Measurements from ENCODE around the gene HECTD1.

The HECTD1 gene

GRCh38 chr14:31128601-31129526 is 78.7 kb downstream of the HECTD1 start:
- FAIRE-seq (peak; percentile 92), DNase-seq (ENCODE audit: insufficient read length, low spot score) (no peak)
- TF ChIP-seq POU2F2 (IDR thresholded peaks at IDR 0.05; ENCODE audit: low read depth, low read length) = no peak
- TF ChIP-seq SPI1 (IDR thresholded peaks at IDR 0.05; ENCODE audit: low read depth, low read length) = peak; percentile 99

- DNase-seq (ENCODE audit: insufficient read length, low spot score) = no peak
- FAIRE-seq = peak; percentile 68
- no peak for TF ChIP-seq POU2F2 (IDR thresholded peaks at IDR 0.05; ENCODE audit: low read depth, low read length)
- no peak for TF ChIP-seq PAX5 (IDR thresholded peaks at IDR 0.05; ENCODE audit: insufficient read depth, low read length, severe bottlenecking)
- TF ChIP-seq TAF1 (IDR thresholded peaks at IDR 0.05; ENCODE audit: low read depth, low read length) = no peak
- no peak for TF ChIP-seq SPI1 (IDR thresholded peaks at IDR 0.05; ENCODE audit: low read depth, low read length)
- TF ChIP-seq POLR2AphosphoS5 (IDR thresholded peaks at IDR 0.05; ENCODE audit: low read depth, low read length) = no peak
- TF ChIP-seq POLR2A (IDR thresholded peaks at IDR 0.05; ENCODE audit: low read depth, low read length) = no peak
Observed at GRCh38 chr14:31127690-31128089, 79.9 kb downstream of the HECTD1 start.

DNA sequence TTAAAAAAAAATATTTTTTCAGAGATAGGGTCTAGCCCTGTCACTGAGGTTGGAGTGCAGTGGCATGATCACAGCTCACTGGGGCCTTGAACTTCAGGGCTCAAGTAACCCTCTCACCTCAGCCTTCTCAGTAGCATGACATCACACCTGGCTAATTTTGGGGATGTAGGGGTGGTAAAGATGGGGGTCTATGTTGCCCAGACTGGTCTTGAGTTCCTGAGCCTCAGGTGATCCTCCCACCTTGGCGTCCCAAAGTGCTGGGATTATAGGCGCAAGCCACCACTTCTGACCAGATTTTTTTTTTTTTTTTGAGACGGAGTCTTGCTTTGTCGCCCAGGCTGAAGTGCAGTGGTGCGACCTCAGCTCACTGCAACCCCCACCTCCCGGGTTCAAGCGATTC is 80.9 kb downstream of the HECTD1 start:
- DNase-seq (ENCODE audit: insufficient read length, low spot score) (no peak), FAIRE-seq (no peak)
- TF ChIP-seq POLR2AphosphoS5 (IDR thresholded peaks at IDR 0.05; ENCODE audit: low read depth, low read length) (no peak), SPI1 (IDR thresholded peaks at IDR 0.05; ENCODE audit: low read depth, low read length) (no peak), TAF1 (IDR thresholded peaks at IDR 0.05; ENCODE audit: low read depth, low read length) (no peak), PAX5 (IDR thresholded peaks at IDR 0.05; ENCODE audit: insufficient read depth, low read length, severe bottlenecking) (no peak), POU2F2 (IDR thresholded peaks at IDR 0.05; ENCODE audit: low read depth, low read length) (no peak), POLR2A (IDR thresholded peaks at IDR 0.05; ENCODE audit: low read depth, low read length) (no peak)

- TF ChIP-seq TAF1 (IDR thresholded peaks at IDR 0.05; ENCODE audit: low read depth, low read length) (no peak), SPI1 (IDR thresholded peaks at IDR 0.05; ENCODE audit: low read depth, low read length) (no peak), PAX5 (IDR thresholded peaks at IDR 0.05; ENCODE audit: insufficient read depth, low read length, severe bottlenecking) (no peak), POLR2A (IDR thresholded peaks at IDR 0.05; ENCODE audit: low read depth, low read length) (no peak), POLR2AphosphoS5 (IDR thresholded peaks at IDR 0.05; ENCODE audit: low read depth, low read length) (no peak), POU2F2 (IDR thresholded peaks at IDR 0.05; ENCODE audit: low read depth, low read length) (no peak)
- no peak for FAIRE-seq
- no peak for DNase-seq (ENCODE audit: insufficient read length, low spot score)
Observed at GRCh38 chr14:31125231-31125630, 82.4 kb downstream of the HECTD1 start.

DNA sequence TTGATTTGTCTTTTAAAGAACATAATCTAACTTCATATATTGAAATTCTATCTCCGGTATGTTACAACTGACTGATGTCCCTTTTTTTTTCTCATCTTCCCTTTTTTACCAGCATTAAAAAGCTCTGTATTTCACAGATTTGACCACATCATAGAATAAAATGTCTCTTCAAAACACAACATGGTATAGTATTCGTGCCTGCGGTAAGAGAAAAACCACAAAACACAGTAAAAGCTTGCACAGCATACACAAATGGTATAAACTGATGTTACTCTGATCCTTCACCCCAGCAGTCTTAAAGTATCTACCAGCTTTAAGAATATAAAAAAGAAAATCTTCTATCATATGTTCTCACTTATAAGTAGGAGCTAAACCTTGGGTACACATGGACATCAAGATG is 83.4 kb downstream of the HECTD1 start:
- FAIRE-seq (no peak), DNase-seq (ENCODE audit: insufficient read length, low spot score) (no peak)
- no peak for TF ChIP-seq POLR2A (IDR thresholded peaks at IDR 0.05; ENCODE audit: low read depth, low read length)
- no peak for TF ChIP-seq SPI1 (IDR thresholded peaks at IDR 0.05; ENCODE audit: low read depth, low read length)
- no peak for TF ChIP-seq PAX5 (IDR thresholded peaks at IDR 0.05; ENCODE audit: insufficient read depth, low read length, severe bottlenecking)
- no peak for TF ChIP-seq POLR2AphosphoS5 (IDR thresholded peaks at IDR 0.05; ENCODE audit: low read depth, low read length)
- TF ChIP-seq TAF1 (IDR thresholded peaks at IDR 0.05; ENCODE audit: low read depth, low read length) = no peak
- no peak for TF ChIP-seq POU2F2 (IDR thresholded peaks at IDR 0.05; ENCODE audit: low read depth, low read length)

GRCh38 chr14:31122921-31123320 is 84.7 kb downstream of the HECTD1 start:
- no peak for FAIRE-seq
- DNase-seq (ENCODE audit: insufficient read length, low spot score) = no peak
- TF ChIP-seq POLR2A (IDR thresholded peaks at IDR 0.05; ENCODE audit: low read depth, low read length) (no peak), SPI1 (IDR thresholded peaks at IDR 0.05; ENCODE audit: low read depth, low read length) (no peak), POLR2AphosphoS5 (IDR thresholded peaks at IDR 0.05; ENCODE audit: low read depth, low read length) (no peak), TAF1 (IDR thresholded peaks at IDR 0.05; ENCODE audit: low read depth, low read length) (no peak), PAX5 (IDR thresholded peaks at IDR 0.05; ENCODE audit: insufficient read depth, low read length, severe bottlenecking) (no peak), POU2F2 (IDR thresholded peaks at IDR 0.05; ENCODE audit: low read depth, low read length) (no peak)

DNA sequence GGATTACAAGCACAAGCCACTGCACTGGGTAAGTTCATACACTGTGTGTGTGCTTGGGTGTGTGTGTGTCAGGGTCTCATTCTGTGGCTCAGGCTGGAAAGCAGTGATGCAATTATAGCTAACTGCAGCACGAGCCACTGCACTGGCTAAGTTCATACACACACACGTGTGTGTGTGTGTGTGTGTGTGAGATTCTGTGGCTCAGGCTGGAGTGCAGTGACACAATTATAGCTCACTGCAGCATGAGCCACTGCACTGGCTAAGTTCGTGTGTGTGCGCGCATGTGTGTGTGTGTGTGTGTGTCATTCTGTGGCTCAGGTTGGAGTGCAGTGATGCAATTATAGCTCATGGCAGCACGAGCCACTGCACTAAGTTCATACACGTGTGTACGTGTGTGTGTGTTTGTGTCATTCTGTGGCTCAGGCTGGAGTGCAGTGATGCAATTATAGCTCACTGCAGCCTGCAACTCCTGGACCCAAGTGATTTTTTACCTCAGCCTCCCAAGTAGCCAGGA is 85.4 kb downstream of the HECTD1 start:
- TF ChIP-seq TAF1 (IDR thresholded peaks at IDR 0.05; ENCODE audit: low read depth, low read length) (no peak), POLR2AphosphoS5 (IDR thresholded peaks at IDR 0.05; ENCODE audit: low read depth, low read length) (no peak), PAX5 (IDR thresholded peaks at IDR 0.05; ENCODE audit: insufficient read depth, low read length, severe bottlenecking) (no peak), SPI1 (IDR thresholded peaks at IDR 0.05; ENCODE audit: low read depth, low read length) (no peak), POU2F2 (IDR thresholded peaks at IDR 0.05; ENCODE audit: low read depth, low read length) (no peak), POLR2A (IDR thresholded peaks at IDR 0.05; ENCODE audit: low read depth, low read length) (no peak)
- DNase-seq (ENCODE audit: insufficient read length, low spot score) (no peak), FAIRE-seq (peak; percentile 56)

DNA sequence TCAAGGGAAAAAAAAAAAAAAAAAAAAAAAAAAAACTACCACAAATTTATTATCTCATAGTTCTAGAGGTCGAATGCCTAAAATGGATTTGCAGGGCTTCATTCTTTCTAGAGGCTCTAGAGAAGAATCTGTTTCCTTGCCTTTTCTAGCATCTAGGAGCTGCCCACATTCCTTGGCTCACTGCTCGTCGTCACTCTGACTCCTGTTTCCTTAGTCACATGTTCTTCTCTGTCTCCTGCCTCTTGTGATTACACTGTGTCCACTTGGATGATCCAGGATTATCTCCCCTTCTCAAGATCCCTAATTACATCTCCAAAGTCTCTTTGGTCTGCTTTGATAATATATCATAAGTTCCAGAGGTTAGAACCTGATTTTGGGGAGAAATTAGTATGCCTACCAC is 88.7 kb downstream of the HECTD1 start:
- FAIRE-seq (no peak), DNase-seq (ENCODE audit: insufficient read length, low spot score) (no peak)
- TF ChIP-seq TAF1 (IDR thresholded peaks at IDR 0.05; ENCODE audit: low read depth, low read length) = no peak
- no peak for TF ChIP-seq POLR2AphosphoS5 (IDR thresholded peaks at IDR 0.05; ENCODE audit: low read depth, low read length)
- no peak for TF ChIP-seq SPI1 (IDR thresholded peaks at IDR 0.05; ENCODE audit: low read depth, low read length)
- TF ChIP-seq PAX5 (IDR thresholded peaks at IDR 0.05; ENCODE audit: insufficient read depth, low read length, severe bottlenecking) = no peak
- TF ChIP-seq POLR2A (IDR thresholded peaks at IDR 0.05; ENCODE audit: low read depth, low read length) = no peak
- TF ChIP-seq POU2F2 (IDR thresholded peaks at IDR 0.05; ENCODE audit: low read depth, low read length) = no peak

- TF ChIP-seq SPI1 (IDR thresholded peaks at IDR 0.05; ENCODE audit: low read depth, low read length) = no peak
- TF ChIP-seq PAX5 (IDR thresholded peaks at IDR 0.05; ENCODE audit: insufficient read depth, low read length, severe bottlenecking) = no peak
- TF ChIP-seq POLR2AphosphoS5 (IDR thresholded peaks at IDR 0.05; ENCODE audit: low read depth, low read length) = no peak
- TF ChIP-seq POLR2A (IDR thresholded peaks at IDR 0.05; ENCODE audit: low read depth, low read length) = no peak
- no peak for TF ChIP-seq TAF1 (IDR thresholded peaks at IDR 0.05; ENCODE audit: low read depth, low read length)
- TF ChIP-seq POU2F2 (IDR thresholded peaks at IDR 0.05; ENCODE audit: low read depth, low read length) = no peak
- FAIRE-seq = no peak
Observed at GRCh38 chr14:31113794-31114193, 93.8 kb downstream of the HECTD1 start.

More at GRCh38 chr14:31113794-31114193, 93.8 kb downstream of the HECTD1 start:
- DNase-seq (ENCODE audit: insufficient read length, low spot score) = no peak

Data from GM12891 (cell line).